Measurements from ENCODE around the gene RBFOX2.
A peak's percentile ranks its signal among the peaks of the same experiment; 100 is the strongest.

- TF ChIP-seq CTCF (conservative IDR thresholded peaks at IDR 0.05 in 1 of 2, IDR thresholded peaks at IDR 0.05 in 1 of 2; ENCODE audit: extremely low read depth in 1 of 2, insufficient read depth in 1 of 2, low read depth in 1 of 2, low read length in 2 of 2): peak in 1 of 2 donors; percentile 5
- TF ChIP-seq EZH2 (IDR thresholded peaks at IDR 0.05; ENCODE audit: borderline replicate concordance, low read length): no peak
These were observed 316.0 kb downstream of the RBFOX2 start for GRCh38 chr22:35712672-35713071.
